Colonic mucosa (tissue), 4 donors: ENCODE results near the gene HGS. TPM values are rescaled to one million over a fixed set of nuclear protein-coding genes. Genes with fewer than 3 reads are reported as not detected.

Source experiments
- DNase-seq: peaks from one replicate; pipeline ENCODE4 v3.0.0-alpha.2; 2020
- H3K27ac ChIP-seq: fragments of 200-600 bp; one replicate; pipeline ENCODE4 v1.8.0; 2021
- H3K27me3 ChIP-seq: fragments of 200-600 bp; one replicate; pipeline ENCODE4 v1.8.0; 2021
- H3K36me3 ChIP-seq: fragments of 200-600 bp; one replicate; pipeline ENCODE4 v1.8.0; 2021
- H3K4me1 ChIP-seq: fragments of 200-600 bp; one replicate; pipeline ENCODE4 v1.8.0; 2021; ENCODE audit warnings: mild to moderate bottlenecking
- H3K4me3 ChIP-seq: fragments of 200-600 bp; one replicate; pipeline ENCODE4 v1.8.0; 2021
- H3K9ac ChIP-seq, 2 donors: one replicate each; pipeline ENCODE4 v1.7.0; 2013; ENCODE audit warnings: control low read depth in 2 of 2, low read depth in 2 of 2, low read length in 2 of 2
- H3K9me3 ChIP-seq: fragments of 200-600 bp; one replicate; pipeline ENCODE4 v1.8.0; 2021
- intact Hi-C: fragments of 100-400 bp; cut with DNase I; formaldehyde crosslinking; loops from one replicate; pipeline ENCODE4 v1.14.1; 2022
- total RNA-seq, 2 donors: library from RNA; stranded (reverse); fragmentation: NEBNext Ultra II Directional in 1 of 2; extraction: Animal tissue kit (Norgen Biotek cat#: 25700) in 1 of 2; gene quantifications; one replicate each; pipeline ENCODE4 v1.2.1, GENCODE V29; 2021
- TF ChIP-seq, protein P1 (sequence below): fragments of 200-600 bp; IDR thresholded peaks from one replicate; pipeline ENCODE4 v1.8.0; 2022; ENCODE audit warnings: antibody characterized with exemption, mild to moderate bottlenecking
- donor health status: healthy.
- donor health status: DM: no; HTN: no; CAD: no.
- donor health status: DM: no; HTN: no; CAD: no.

The HGS gene
- total RNA-seq, 2 donors from 2014 or later: 75.2 to 131 TPM

DNA sequence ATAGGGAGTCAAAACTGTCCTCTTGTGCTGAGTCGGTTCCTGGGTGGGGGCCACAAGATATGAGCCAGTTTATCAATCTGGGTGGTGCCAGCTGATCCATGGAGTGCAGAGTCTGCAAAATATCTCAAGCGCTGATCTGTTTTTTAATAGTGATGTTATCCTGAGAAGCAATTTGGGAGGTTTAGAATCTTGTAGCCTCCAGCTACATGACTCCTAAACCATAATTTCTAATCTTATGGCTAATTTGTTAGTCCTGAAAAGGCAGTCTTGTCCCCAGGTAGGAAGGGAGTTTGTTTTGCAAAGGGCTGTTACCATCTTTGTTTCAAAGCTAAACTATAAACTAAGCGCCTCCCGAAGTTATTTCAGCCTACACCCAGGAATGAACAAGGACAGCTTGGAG, 45.1 kb upstream of the HGS start:
- intact Hi-C loops: no loop called here
- Histone ChIP-seq H3K4me3 (no peak overlapping the region), H3K27ac (no peak overlapping the region), H3K9ac (no peak overlapping the region), H3K36me3 (no peaks in the 10 kb centered on the region), H3K27me3 (no peaks in the 10 kb centered on the region), H3K4me1 (peaks cover 13% of the 10 kb centered on the region), H3K9me3 (no peaks in the 10 kb centered on the region)
- DNase-seq: no peak
- TF ChIP-seq, protein P1, sequence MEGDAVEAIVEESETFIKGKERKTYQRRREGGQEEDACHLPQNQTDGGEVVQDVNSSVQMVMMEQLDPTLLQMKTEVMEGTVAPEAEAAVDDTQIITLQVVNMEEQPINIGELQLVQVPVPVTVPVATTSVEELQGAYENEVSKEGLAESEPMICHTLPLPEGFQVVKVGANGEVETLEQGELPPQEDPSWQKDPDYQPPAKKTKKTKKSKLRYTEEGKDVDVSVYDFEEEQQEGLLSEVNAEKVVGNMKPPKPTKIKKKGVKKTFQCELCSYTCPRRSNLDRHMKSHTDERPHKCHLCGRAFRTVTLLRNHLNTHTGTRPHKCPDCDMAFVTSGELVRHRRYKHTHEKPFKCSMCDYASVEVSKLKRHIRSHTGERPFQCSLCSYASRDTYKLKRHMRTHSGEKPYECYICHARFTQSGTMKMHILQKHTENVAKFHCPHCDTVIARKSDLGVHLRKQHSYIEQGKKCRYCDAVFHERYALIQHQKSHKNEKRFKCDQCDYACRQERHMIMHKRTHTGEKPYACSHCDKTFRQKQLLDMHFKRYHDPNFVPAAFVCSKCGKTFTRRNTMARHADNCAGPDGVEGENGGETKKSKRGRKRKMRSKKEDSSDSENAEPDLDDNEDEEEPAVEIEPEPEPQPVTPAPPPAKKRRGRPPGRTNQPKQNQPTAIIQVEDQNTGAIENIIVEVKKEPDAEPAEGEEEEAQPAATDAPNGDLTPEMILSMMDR: no peak

GRCh38 chr17:81640011-81640410, 43.8 kb upstream of the HGS start:
- no peaks in the 10 kb centered on the region for H3K9me3 ChIP-seq
- intact Hi-C loops: no loop called here
- TF ChIP-seq, protein P1: no peak
- H3K27me3 ChIP-seq: no peaks in the 10 kb centered on the region
- DNase-seq: no peak
- no peak overlapping the region for H3K4me3 ChIP-seq
- no peaks in the 10 kb centered on the region for H3K36me3 ChIP-seq
- H3K9ac ChIP-seq: no peak overlapping the region
- no peak overlapping the region for H3K27ac ChIP-seq
- peaks cover 10% of the 10 kb centered on the region for H3K4me1 ChIP-seq

DNA sequence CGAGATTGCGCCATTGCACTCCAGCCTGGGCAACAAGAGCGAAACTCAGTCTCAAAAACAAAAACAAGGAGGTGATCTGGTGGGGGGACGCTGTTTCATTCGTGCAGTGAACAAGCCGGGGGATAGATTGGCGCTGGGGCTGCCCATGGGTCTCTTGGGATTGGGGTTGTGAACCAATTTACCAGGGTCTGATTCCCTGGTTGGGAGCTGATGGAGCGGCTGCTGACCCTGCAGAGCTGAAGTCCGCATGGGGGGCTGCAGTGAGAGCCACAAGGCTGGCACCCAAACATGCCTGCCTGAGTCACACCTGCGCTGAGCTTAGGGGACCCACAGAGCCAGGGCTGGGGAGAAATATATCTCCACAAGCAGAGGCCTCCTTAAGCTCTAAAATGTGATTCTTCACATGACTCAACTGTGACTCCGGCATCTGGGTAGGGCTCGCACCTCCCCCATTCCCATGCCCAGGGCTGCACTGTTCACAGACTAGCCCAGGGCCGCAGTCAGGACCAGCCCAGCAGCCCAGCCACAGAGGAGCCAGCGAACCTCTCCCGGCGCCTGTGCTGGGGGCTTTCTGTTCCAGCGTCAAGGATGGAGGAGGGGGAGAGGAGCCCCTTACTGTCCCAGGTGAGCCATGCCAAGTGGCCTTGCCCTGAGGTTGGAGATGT, 41.9 kb upstream of the HGS start:
- H3K4me1 ChIP-seq: no peaks in the 10 kb centered on the region
- no peak for DNase-seq
- H3K27me3 ChIP-seq: no peaks in the 10 kb centered on the region
- H3K9me3 ChIP-seq: no peaks in the 10 kb centered on the region
- TF ChIP-seq, protein P1: no peak
- intact Hi-C loops: no loop called here
- no peak overlapping the region for H3K9ac ChIP-seq
- no peak overlapping the region for H3K4me3 ChIP-seq
- H3K27ac ChIP-seq: no peak overlapping the region
- H3K36me3 ChIP-seq: no peaks in the 10 kb centered on the region

DNA sequence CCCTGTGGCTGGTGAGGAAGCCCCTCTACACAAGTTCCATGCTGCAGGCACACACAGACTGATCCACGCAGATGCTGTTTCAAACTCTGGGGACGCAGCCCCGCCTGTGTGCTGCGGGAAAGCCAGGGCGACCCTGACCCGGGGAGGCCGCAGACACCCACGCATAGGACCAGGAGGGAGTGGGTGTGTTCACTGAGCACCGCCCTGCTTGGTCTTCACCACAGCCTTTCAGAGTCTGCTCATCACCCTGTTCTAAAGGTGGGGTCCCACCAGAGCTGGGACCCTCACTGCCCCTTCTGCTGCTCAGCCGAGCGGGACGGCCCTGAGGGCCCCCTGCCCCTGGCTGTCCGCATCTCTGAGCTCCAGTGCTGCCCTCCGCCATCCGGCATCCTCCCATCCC, 39.3 kb upstream of the HGS start:
- intact Hi-C loops: no loop called here
- Histone ChIP-seq H3K27ac (no peak overlapping the region), H3K27me3 (peaks cover 16% of the 10 kb centered on the region), H3K4me3 (no peak overlapping the region), H3K9ac (no peak overlapping the region), H3K4me1 (no peaks in the 10 kb centered on the region), H3K36me3 (no peaks in the 10 kb centered on the region), H3K9me3 (no peaks in the 10 kb centered on the region)
- no peak for DNase-seq
- TF ChIP-seq, protein P1: no peak

GRCh38 chr17:81644976-81645952, 38.5 kb upstream of the HGS start:
- H3K9ac ChIP-seq: no peak overlapping the region
- H3K4me3 ChIP-seq: no peak overlapping the region
- H3K27ac ChIP-seq: no peak overlapping the region
- no peaks in the 10 kb centered on the region for H3K4me1 ChIP-seq
- DNase-seq: no peak
- intact Hi-C loops: no loop called here
- peaks cover 16% of the 10 kb centered on the region for H3K27me3 ChIP-seq
- no peaks in the 10 kb centered on the region for H3K36me3 ChIP-seq
- TF ChIP-seq, protein P1: no peak
- H3K9me3 ChIP-seq: no peaks in the 10 kb centered on the region
